HG03108 (cell line): ENCODE data around the gene NTN5.
"Not testable (repeated sequence)": the region's sequence is repeated elsewhere in the genome, so short reads cannot be mapped to it uniquely, and the experiment has no call there.

ENCODE experiments used
- ATAC-seq: cut with Tn5 transposase; IDR thresholded peaks from one replicate; pipeline ENCODE4 v1.9.1; 2021; ENCODE audit warnings: moderate library complexity; ENCODE audit not compliant: unreplicated experiment

Gene NTN5

GRCh38 chr19:48672994-48673393, at the start of gene NTN5:
Gene NTN5, minus strand, starts transcription at chr19:48673017. Its CDS starts 2,031 bp downstream, at chr19:48670986.
- ATAC-seq: no peak

GRCh38 chr19:48722196-48722708, 49.4 kb upstream of the NTN5 start:
- ATAC-seq: no peak

GRCh38 chr19:48720613-48721296, 47.9 kb upstream of the NTN5 start:
- peak; percentile 77 for ATAC-seq

- no peak for ATAC-seq
These were observed 47.4 kb upstream of the NTN5 start for GRCh38 chr19:48720251-48720612.

GRCh38 chr19:48719263-48720171, 46.7 kb upstream of the NTN5 start, which contains the start of gene MAMSTR:
Gene MAMSTR, minus strand, starts transcription at chr19:48719725. Its CDS starts 694 bp downstream, at chr19:48719031.
- ATAC-seq: no peak

- no peak for ATAC-seq
These were observed 46.0 kb upstream of the NTN5 start for GRCh38 chr19:48718711-48719231.

GRCh38 chr19:48718106-48718505, 45.3 kb upstream of the NTN5 start:
- not testable (repeated sequence) for ATAC-seq

GRCh38 chr19:48716562-48717291, 43.9 kb upstream of the NTN5 start:
- ATAC-seq: no peak

GRCh38 chr19:48715681-48716171, 42.9 kb upstream of the NTN5 start:
- ATAC-seq: no peak

- no peak for ATAC-seq
These were observed 42.2 kb upstream of the NTN5 start for GRCh38 chr19:48714759-48715675.

- peak; percentile 83 for ATAC-seq
These were observed 41.3 kb upstream of the NTN5 start for GRCh38 chr19:48713864-48714755.

GRCh38 chr19:48713041-48713863, 40.4 kb upstream of the NTN5 start:
- ATAC-seq: no peak

- no peak for ATAC-seq
These were observed 38.4 kb upstream of the NTN5 start for GRCh38 chr19:48711106-48711662.

GRCh38 chr19:48708471-48708870, 35.7 kb upstream of the NTN5 start:
- ATAC-seq: no peak

GRCh38 chr19:48705431-48705830, 32.6 kb upstream of the NTN5 start:
- no peak for ATAC-seq

- ATAC-seq: no peak
These were observed 30.5 kb upstream of the NTN5 start for GRCh38 chr19:48703316-48703715.

- ATAC-seq: no peak
These were observed 29.9 kb upstream of the NTN5 start for GRCh38 chr19:48702701-48703100.
